ENCODE results near the gene IMMP1L.

The IMMP1L gene

GRCh38 chr11:31387379-31387778, 122.0 kb downstream of the IMMP1L start:
- DNase-seq (ENCODE audit: low read depth), result no peak

- DNase-seq (ENCODE audit: low read depth), result no peak
Measured at GRCh38 chr11:31383116-31383515, 126.3 kb downstream of the IMMP1L start.

All from stimulated activated CD8-positive, alpha-beta memory T cell treated with anti-CD3 and anti-CD28 coated beads, Interleukin-12 subunit alpha, Interleukin-12 subunit beta, amount 100 ng/mL, for 1 hour (primary cell).